HG03432 (cell line): ENCODE data around the gene PLA1A.

Experiments used
- ATAC-seq: cut with Tn5 transposase; IDR thresholded peaks from one replicate; pipeline ENCODE4 v1.9.1; 2021; ENCODE audit warnings: mild to moderate bottlenecking, moderate library complexity; ENCODE audit not compliant: unreplicated experiment

The PLA1A gene

DNA sequence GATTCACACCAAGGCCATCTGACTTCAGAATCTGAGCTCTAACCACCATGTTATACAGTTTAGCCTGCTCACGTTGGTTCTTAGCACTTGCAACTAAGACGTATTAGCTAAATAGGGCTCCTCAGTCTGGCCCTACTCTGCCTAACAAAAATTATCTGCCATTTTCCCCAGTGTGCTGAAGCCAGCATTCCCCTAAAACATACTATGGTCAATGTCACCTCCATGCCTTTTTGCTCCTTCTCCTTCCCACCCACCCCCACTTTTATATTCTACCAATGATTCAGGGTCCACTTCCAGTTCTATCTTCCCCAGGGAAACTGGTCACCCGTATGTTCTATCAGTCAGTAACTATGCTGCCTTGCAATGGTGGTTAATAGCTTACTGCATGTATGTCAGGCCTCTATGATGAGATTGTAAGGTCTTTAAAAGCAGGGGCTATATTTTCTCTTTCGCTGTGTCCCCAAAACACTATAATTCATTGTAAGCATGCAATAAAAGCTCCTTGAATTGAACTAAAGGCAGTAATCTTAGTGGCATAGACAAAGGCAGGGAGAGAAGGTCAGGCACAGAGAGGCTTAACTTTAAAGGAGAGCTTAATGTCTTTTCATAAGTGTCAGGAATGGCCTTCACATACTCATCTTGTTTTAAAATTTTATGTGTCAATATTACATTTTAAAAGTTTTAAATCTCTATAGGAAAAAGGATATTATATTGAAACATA lies 39.4 kb downstream of the PLA1A start:
- no peak for ATAC-seq

DNA sequence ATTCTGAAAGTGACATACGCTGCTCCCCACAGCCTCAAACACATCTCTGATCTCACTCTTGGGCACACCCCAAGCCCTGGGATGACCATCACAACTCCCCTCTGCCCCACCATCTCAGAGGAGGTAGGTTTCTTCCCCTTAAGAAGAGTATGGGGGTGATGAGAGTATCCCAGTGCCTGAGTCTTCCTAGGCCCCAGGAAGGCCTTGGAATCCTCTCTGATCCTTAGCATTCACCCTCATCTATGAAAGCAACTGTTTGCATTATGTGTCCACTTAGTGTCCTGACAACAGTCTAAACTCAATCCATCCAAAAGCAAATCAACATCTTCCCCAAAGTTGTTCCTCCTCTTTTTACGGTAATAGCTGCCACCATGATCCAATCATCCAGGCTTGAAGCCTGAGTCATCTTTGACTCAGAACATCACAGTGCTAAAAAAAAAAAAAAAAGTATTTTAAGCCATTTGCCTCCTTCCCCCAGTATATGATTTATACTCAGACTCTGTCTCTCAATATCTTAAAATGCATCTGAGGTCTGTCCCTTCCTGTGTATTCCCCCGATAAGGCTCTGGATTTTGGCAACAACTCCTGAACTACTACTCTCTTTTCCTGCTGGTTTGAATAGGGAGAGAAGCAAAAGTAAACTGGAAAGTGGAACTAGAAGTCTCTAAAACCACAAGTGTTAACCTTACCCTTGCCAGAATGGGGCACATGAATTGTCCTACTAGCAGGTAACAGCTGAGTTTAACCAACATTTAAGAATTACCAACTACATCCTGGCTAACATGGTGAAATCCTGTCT lies 40.2 kb downstream of the PLA1A start:
- peak; percentile 43 for ATAC-seq

DNA sequence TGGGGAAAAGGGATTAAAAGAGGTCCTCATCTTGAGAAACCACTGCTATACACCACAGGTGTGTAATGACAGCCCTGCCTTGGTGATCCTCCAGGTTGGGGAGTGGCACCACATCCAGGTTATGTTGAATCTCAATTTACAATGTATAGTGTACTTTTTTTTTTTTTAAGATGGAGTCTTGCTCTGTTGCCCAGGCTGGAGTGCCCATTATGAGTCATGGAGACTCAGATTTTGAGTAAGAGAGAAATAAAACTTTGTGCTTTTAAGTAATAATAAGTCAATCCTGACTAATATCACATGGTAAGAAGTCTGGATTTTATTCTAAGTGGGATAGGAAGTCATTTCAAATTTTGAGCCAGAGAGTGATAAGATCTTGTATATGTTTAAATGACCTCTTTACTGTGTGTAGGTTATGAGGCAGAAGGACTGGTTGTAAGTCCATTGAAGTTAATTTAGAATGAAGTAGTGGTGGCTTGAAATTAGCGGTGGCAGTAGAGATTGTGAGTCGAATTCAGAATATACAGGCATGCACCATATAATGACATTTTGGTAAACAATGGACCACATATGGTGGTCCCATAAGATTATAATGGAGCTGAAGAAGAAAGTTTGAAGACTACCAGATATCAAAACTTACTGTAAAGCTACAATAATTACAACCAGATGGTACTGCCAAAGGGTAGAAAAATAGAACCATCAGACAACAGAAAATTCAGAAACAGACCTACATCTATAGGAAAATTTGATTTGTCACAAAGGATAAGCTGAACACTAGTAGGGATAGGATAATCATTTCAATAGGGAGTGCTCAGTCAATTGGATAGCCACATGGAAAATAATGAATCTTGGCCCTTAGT lies 42.0 kb downstream of the PLA1A start:
- no peak for ATAC-seq

DNA sequence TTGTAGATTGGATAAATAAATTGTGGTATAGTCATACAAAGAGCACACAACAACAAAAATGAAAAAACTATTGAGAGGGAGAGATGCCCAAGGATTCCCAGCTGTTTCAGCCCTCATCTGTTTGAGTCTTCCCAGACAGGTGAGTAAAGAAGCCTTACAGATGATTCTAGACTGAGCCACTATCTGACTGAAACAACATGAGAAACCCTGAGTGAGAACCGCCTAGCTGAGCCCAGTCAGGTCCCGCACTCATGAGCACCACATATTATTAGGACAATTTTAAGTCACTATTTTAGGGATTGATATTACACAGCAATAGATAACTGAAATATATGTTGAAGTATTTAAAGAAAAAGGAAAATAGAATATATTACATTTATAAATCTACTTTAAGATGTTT lies 43.7 kb downstream of the PLA1A start:
- ATAC-seq, result no peak

DNA sequence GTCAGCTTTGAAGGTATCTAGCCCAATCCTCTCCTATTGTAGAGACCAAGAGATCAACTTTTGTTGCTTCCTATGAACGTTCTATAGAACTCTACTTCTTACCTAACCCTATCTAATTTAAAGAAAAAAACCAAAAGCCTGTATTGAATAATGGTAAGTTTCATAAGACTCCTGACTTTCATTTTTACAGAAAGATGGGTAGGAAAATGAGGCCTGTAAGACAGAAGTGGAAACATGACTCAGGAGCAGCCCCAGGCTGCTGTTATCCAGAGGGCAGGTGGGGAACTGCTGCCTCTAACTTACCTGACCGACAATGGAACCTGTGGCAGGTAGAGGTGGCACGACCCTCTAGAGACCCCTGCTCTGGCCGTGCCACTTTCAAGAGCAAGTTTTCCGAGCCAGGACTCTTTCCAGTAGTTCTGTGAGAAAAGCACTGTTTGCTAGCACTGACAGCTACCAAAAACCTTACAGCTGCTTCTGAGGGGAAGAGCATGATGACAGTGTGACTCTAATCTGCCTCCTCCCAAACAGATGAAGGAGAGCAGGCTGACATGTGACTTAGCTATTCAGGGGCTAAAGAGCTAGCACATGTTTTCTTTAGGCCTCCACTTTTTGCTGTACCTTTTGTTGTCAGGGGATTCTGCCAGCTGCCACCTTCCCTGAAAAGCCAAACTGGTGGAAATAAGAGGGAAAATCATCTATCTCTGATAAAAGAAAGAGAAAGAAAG lies 45.2 kb downstream of the PLA1A start:
- ATAC-seq, result no peak

DNA sequence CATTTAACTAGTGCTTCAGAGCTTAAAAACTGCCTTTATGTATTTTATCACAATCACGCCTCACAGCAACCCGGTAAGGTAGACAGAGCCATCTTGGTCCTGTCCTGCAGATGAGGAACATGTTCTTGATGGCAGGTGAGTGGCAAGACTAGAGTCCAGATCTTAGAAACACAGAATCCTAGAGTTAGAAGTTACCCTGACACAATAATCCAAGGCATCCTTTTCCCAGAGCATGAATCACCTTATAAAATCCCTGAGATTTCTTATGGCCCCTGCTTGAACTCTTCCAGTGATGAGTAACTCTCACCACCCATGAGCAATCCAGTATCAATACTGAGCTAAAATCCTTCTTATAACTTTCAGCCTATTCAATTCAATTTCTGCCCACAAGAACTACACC lies 45.8 kb downstream of the PLA1A start:
- ATAC-seq, result no peak

DNA sequence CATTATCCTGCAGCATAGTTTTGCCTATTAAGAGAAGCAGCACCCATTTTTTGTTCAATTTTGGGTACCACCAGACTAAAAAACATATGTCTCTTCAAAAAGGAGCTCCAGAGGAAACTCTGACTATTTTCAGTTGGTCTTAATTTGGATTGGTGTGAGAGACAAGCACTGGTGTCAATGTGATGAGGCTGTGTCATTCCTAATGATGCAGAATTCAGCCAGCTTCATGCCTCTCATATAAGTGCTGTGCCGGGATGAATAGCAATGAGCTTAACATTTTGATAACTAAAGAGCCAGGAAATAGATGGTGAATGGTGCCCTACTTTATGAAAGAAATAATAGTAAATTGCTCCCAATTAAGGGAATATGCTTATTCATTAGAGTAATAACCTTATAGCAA lies 46.8 kb downstream of the PLA1A start:
- no peak for ATAC-seq

DNA sequence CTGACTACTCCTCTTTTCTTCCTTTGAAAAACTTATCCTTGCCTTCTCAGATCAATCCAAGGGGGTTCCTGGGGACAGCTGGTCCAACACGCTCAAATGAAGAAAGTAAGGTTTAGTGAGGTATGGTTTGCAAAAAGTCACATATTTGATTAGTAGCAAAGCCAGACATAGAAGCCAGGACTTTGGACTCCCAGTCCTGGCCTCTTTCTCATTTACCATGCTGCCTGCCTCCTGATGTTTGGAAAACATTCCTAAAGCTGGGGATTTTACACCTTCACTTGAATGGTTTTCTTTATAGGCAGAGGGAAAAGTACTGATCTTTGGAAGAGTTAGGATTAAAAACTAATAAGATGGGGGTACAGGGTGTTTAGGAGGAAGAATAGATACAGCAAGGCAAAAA lies 48.1 kb downstream of the PLA1A start:
- no peak for ATAC-seq

DNA sequence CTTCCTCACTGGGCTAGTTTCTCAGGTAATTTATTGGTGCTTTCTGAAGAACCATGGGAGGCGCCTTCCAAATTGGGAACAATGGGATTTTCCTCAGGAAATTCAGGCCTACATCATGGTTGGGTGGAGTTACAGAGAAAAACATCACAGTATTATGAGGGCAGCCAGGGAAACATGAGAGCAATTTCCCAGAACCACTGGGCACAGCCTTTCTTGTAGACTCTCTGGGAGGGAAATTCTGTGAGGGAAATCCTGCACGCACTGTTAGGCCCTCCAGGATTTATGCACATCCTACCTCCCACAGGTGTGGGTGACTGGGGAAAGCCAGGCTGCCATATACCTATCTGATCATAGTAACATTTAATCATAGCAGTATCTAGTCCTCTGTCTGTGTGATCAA lies 49.5 kb downstream of the PLA1A start:
- no peak for ATAC-seq

DNA sequence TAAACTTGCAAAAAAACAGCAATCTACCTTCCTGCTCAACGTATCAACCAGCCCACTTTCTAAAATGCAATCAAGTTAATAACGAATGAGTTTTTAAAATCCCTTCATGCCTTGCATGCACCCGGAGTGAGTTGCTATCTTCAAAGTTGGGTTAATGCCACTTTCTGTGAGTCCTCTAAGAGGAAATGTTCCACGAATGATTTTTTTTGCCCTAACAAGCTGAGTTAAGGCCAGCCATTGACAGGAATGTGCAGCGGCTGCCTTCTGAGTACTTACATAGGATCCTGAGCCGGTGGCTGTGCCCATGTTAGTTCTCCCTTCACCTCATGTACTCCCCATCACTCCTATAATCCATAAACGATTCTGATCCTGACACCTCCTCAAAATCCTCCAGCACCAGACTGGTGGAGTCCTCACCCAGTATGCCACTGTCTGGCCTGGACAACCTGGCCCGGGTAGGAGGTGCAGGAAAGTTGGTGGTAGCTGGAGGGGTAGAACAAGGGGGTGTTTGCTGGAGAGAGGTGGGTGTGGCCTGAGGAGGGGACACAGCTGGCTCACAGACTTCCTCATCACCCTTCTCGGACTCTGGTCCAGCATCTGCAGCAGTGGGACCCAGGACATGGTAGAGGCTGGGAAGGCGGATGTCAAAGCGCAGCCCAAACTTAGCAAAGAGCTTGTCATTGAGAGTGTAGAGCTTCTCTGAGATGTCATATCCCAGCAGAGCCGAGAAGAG lies 50.3 kb downstream of the PLA1A start:
- ATAC-seq, result no peak

DNA sequence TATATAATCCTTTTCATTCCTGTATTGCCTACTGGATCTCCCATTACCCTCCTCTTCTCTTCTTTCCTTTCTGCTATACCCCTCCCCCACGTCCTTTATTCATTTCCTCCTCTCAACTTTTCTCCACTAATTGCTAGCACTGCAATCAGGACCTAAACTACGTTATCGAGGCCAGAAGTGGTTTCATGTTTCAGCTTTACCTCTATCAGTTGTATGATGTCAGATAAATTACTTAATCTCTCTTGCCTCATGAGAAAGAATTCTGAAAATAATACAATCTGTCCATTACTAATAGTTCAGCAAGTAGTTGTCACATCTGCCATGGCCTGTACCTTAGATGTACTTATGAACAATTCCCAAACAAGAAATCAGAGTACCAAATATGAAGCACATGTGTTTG lies 52.1 kb downstream of the PLA1A start:
- no peak for ATAC-seq

DNA sequence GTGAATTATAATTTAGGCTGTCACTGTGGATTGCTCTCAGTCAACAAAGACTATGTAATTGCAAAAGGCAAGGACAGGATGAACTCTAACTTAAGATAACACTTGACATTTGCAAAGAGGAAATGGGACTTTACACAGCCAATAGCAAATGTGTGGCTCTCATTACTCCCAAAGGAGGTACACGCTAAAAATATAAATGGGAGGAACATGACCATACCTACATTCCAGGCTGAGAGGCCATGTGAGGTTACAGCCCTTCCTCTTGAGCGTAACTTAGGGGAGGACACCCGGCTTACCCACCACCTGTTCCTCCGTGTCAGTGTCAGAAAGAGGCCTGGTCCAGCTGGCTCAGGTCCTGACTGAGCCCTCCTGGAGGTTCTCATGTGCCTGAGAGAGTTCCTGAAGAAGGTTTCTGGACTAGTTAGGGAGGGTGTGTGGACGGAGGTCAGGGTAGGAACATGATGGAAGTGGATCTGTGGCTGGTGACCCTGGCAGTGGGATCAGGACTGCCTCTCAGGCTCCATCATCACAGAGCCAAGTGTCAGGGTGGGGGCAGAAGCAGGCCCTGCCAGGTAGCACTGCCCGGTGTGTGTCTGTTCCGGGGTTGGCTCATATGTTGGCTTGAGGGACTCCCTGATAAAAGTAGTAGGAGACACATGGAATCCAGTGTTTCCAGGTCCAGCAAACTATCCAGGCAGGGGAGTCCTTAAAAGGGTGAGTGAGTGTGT lies 54.8 kb downstream of the PLA1A start:
- no peak for ATAC-seq

DNA sequence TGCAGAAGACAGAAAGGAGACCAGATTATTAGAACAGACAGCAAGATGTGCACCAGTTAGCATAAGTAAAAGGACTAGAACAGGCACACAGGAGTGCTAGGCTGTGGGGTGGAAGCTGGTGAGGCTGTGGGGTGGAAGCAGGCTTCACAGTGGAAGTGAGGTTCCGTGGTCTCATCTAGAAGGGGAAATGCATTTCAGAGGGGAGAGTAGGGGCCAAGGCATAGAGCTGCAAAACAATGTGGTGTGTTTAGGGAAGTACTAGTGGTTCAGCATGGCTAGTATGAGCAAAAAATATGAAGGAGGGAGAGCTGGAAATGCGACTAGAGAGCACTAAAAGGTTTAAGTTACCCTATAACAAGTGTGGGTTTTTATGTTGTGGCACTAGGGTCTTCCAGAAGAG lies 56.2 kb downstream of the PLA1A start:
- ATAC-seq, result no peak

DNA sequence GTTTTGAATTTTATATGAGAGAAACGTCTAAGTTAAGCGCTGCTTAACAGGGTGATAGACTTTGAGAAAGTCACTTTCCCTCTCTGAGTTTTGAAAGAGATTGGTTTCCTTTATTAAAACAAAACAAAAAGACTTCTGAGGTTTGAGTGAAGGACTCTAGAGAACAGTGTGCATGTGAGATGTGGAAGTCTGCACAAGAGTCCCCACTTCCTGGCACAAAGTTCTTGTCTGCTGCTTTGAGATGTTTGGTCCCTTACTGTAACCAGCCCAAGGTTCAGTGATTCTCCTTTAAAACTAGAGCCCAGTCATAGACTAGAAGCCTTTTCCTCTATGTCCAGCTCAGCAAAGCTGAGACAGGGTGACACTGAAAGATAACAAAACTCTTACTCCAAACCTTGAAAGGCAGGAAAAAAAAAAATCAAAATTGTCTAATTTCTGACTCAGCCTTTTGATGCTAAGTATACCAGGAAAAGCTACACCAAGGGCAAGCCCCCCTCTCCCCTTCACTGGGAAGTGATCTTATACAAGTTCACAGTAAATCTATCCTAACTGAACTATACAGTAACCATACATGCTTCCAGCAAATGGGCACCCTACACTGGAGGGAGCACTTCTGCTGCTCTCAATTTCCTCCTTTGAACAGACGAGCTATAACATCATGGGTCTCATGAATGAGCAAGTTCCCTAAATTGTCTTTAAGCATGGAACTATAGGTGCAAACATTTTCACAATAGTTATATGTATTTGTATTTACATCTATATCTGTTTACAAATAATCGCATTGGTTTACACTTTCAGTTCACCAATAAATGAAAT lies 60.4 kb downstream of the PLA1A start:
- peak; percentile 54 for ATAC-seq

DNA sequence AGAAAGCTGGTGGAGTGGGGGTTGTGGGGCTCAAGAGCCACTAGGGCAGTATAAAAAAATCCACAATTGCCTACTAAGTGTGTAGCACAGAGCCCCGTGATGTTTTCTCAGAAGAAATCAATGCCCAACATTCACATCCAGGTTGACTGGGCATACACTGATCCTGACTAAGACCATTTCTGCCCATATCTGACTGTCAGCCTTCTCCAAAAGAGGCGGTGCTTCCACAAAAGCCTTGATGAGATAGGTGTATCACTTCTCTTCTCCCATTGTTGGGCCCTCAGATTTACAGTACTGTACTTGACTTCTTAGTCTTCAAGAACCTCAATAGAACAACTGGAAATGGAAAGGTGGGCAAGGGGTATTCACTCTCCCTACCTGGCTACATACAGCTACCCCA lies 61.3 kb downstream of the PLA1A start:
- no peak for ATAC-seq

DNA sequence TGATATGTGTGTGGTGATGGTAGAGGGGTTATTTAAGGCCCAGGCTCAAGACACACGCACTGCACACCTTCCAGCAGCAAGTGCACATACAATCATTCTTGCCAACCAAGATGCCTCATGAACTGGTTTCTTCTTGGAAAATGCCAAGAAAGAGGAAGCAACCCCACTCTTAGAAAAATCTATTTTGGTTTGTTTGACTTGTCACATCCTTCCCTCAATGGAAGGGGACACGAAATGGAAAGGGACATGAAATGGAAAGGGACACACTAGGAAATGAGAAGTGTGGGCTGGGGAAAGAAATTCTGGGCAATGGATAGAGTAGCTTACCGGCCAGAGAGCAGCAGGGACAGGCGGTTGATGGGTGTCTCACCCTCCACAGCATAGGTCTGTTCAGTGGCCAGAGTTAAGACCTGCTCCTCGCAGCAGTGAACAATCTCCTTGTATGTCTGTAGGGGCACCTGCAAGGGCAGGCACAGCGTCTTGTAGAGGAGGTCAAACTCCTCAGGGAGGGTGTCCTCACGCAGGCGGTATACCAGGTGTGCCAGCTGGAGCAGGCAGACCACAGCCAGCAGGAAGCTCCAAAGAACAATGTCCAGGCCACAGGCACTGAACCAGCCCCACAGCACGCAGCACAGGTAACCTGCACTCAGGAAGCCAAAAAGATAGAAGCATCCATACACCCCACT lies 62.1 kb downstream of the PLA1A start:
- ATAC-seq, result no peak

DNA sequence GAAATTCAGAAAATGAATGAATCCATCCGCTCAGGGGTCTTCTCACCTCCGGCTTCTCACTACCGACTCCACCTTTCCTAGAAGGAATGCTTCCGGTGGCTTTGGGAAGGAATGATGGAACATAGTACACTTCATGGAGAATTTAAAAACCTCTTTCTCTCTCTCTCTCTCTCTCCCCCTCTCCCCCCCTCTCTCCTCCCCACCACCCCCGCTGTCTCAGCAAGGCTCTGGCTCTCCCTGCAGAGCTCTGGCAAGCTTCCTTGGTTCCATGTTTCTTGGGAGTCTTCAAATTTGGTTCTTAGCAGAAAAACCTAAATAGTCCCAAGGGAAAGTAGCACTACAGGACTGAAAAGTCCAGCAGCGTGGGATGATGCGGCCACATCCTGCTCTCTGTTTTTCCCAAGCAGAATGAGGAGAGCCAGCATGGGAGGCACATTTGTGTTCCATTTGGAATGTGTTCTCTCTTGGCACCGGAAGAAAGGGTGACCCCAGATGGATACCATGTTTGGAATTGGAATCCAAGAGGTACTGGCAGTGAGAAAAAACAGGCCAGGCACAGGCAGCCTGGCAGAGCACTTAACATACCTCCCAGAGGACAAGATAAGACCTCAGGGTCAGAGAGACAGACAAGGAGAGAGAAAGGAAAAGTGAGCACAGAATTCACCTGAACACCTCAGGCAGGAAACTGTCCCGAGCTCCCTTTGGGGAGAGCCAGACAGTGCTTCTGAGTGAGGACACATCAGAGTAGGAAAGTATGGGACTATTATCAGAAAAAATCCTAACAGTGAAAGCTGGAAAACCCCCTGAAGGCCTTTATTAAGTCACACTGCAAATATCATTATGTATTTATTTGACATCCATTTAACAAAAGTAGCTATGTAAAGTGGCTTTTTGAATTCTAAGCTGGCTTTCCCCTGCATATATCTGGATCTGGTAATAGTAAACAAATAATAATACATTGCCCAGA lies 63.1 kb downstream of the PLA1A start, which contains the start of gene POPDC2:
TSS of gene POPDC2 (minus strand) at position 116 of the 967 bp plus-strand sequence. CDS start 166 bp downstream, outside the sequence.
- no peak for ATAC-seq
